Cardiac fibroblast (primary cell): Measurements from ENCODE around the gene VPS26B.

Source experiments
- DNase-seq, 2 donors: peaks; one replicate each; pipeline versions ENCODE4 v3.0.0 to v3.0.0-alpha.2; 2010; ENCODE audit warnings: low read depth in 2 of 2
- H3K4me3 ChIP-seq, 2 donors: replicated peaks in 1 of 2; 1 replicate in 1 of 2; 2 replicates in 1 of 2; pipeline ENCODE4 v1.5.1; 2011; ENCODE audit warnings: low read depth in 2 of 2, low read length in 2 of 2, mild to moderate bottlenecking in 2 of 2, moderate library complexity in 1 of 2
- TF ChIP-seq, protein P1 (sequence below): IDR thresholded peaks from one replicate; pipeline ENCODE4 v1.5.1; 2011; ENCODE audit warnings: low read depth, mild to moderate bottlenecking, low read length, inconsistent platforms

VPS26B gene

DNA sequence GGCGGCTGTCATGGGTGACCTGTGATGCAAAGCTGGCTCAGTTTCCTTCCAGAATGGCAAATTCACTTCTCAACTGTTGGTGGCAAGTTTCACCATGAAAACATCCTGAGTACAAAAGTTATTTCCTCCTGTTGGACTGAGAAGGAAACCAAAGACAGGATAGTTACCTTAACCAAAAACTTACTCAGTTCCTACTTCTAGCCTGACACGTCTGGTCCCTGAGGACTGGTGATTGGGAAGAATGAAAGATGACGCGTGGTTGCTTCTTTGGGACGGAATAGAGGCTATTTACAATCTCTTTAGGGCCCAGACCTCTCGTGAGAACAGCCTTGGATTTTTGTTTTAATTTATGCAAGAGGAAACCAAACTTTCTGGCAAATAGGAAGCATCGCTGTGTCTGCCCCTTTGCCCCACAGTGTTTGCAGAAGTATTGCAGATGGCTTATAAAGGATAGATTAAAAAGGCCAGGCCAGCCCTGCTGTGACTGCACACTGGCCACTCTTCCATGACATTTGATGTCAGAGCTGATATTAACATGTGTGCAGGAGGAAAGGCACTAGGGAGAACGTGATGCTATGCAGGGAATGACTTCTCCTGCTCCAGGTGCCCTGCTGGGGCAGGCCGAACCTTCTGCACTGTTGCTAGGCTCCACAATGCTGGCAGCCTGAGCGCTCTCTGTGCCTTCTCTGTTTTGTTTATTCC, 7.6 kb downstream of the VPS26B start:
- H3K4me3 ChIP-seq = no peak overlapping the region
- TF ChIP-seq, protein P1, sequence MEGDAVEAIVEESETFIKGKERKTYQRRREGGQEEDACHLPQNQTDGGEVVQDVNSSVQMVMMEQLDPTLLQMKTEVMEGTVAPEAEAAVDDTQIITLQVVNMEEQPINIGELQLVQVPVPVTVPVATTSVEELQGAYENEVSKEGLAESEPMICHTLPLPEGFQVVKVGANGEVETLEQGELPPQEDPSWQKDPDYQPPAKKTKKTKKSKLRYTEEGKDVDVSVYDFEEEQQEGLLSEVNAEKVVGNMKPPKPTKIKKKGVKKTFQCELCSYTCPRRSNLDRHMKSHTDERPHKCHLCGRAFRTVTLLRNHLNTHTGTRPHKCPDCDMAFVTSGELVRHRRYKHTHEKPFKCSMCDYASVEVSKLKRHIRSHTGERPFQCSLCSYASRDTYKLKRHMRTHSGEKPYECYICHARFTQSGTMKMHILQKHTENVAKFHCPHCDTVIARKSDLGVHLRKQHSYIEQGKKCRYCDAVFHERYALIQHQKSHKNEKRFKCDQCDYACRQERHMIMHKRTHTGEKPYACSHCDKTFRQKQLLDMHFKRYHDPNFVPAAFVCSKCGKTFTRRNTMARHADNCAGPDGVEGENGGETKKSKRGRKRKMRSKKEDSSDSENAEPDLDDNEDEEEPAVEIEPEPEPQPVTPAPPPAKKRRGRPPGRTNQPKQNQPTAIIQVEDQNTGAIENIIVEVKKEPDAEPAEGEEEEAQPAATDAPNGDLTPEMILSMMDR = no peak

DNA sequence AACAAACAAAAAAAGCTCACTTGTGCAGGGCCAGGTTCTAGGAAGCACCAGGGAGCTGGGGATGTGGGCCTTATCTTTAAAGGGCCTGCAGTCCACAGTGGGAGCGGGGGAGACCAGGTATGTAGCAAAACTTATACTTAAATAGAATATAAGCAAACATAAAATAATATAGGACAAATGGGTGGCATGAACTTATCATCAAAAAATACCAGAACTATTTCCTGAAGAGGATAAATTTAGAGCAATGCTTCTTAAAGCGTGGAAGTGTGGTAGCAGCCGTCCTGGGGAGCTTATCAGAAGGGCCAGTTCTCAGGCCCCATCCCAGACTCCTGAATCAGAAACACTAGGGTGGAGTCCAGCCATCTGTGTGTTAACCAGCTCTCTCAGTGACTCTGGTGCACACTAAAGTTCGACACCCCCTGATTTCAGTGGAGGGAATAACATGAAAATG, 9.3 kb downstream of the VPS26B start:
- H3K4me3 ChIP-seq = no peak overlapping the region
- no peak for DNase-seq
- TF ChIP-seq, protein P1 = no peak

More for the DNA sequence above, 7.6 kb downstream of the VPS26B start:
- no peak for DNase-seq

DNA sequence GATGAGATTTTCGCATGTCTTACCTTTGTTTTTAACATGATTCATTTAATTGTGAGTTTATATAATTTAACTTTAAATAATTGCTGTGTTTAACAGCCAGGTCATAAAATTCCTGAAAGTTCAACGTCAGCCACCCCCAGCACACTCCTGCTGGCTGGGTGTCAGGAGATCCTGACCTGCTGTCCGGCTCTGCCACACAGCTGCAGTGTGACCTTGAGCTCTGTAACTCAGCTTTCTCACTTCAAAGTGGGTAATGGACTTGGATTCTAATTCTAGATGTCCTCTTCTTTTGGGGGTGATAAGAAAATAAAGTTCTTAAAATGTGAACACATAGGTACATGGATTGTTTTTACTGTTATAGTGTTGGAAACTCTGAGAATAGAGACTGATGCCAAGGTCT, 10.9 kb downstream of the VPS26B start:
- no peak for DNase-seq
- H3K4me3 ChIP-seq = no peak overlapping the region
- TF ChIP-seq, protein P1 = no peak

DNA sequence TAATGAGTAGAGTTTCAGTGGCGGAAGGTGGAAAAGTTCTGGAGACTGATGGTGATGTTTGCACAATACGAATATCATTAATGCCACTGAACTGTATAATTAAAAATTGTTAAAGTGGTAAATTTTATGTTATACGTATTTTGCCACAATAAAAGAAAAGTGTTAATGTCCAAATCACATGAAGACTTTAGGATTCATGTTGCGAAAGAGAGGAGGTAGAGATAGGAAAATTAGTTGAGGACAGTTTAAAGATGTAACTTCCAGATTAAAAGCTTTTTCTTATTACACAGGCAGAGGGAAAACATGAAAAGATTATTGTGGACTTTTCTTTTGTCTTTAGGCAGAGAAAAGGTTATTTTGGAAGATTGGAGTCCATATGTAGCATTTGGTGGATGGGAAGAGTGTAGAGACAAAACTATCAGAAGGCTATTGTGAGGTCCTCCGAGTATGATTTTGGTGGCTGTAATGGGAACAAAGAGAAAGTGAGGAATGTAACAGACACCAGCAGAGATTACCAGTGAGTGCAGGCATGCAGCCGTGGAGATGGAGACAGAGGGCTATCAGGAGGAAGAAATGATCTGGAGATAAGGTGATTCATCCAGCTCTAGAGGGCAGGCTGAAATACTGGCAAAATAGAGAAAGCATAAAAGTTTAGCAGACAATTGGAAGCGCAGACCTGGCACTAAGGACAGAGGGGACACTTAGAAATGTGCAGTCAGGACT, 12.5 kb downstream of the VPS26B start:
- no peak for DNase-seq
- no peak overlapping the region for H3K4me3 ChIP-seq
- TF ChIP-seq, protein P1 = no peak

DNA sequence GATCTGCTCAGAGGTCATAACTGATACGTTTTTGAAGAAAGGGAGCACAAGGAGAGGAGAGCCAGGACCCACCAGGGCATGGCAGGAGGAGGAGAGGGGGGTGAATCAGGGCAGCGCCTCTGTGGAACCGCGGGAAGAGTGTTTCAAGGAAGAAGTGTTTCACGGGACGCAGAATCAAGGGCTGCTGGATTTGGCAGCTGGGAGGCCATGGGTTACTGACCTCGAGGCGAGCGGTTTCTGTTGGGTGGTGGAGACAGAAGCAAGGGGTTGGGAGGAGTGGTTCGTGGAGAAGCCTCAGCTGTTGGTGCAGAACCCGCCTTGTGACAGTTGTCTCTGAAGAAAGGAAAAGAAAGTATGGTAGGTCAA, 13.1 kb downstream of the VPS26B start:
- TF ChIP-seq, protein P1 = no peak
- no peak for DNase-seq

DNA sequence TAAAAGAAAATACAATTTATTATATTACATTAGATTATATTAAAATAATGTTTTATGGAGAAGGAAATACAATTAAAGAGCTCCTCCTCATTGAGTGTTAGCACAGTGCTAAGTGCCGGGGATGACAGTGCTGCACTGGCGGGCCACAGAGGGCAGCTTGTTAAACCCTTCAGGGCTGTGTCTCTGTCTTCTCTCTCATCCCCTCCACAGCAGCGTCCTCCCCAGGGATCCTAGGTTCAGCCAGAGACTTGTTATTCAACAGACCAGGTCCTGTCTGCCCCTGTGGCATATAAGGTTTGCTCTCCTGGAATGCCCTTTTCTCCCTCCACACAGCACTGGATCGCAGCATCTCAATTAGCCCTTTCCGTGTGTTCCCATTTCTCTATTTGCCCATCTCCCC, 14.5 kb downstream of the VPS26B start:
- no peak for DNase-seq
- TF ChIP-seq, protein P1 = no peak
- no peak overlapping the region for H3K4me3 ChIP-seq

More for the DNA sequence above, 13.1 kb downstream of the VPS26B start:
- H3K4me3 ChIP-seq = no peak overlapping the region
